ENCODE results near the gene MLLT6.

- TF ChIP-seq POLR2A (IDR thresholded peaks at IDR 0.05) (peak; percentile 11), CTCF (IDR thresholded peaks at IDR 0.05) (no peak), EP300 (IDR thresholded peaks at IDR 0.05) (no peak)
Measured at GRCh38 chr17:38747463-38748148, 42.5 kb downstream of the MLLT6 start.

Data from ovary (tissue), 3 donors.